ENCODE results near the gene GLI1. TPM values are rescaled to one million over a fixed set of nuclear protein-coding genes. Genes with fewer than 3 reads are reported as not detected.

Gene GLI1
- total RNA-seq, 1 experiment from 2014 or later, result 25.8 TPM

DNA sequence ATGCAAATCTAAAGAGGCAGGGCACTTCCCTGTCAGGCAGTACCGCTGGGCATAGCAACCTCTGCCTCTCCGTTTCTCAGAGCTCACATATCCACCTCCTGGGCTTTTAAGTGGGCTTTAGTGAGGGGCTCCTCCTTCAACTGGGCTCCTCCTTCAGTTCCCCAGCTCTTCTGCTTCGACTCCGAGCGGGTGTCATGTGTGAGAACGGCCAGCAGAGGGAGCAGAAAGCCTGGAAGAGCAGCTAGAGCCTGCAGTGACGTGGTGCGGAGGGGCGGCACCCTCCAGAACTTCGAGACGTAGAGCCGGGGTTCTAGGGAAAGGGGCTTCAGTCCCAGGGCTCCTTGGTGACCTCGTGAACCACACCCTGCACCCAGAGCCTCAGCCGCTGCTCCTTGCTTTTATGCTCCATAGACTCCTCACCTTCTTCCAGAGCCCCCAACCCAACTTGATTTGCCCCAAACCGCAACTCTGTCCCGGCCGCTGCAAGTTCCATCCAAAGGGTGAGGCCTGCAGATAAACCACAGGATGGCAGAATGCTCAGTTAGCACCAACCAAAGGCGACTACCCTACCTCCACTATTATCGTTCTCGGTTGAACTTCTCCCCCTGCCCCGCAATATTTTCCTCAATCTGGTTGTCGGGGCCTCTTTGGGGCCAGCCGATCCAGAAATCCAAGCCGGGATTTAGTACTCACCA lies 383 bp upstream of the GLI1 start:
- peaks cover 34% of the 10 kb centered on the region for H3K23me2 ChIP-seq (ENCODE audit: insufficient read length, low read depth, low read length, poor library complexity, severe bottlenecking)
- H2BK15ac ChIP-seq (ENCODE audit: low read depth, low read length), result no peak overlapping the region
- no CpG with 5 or more reads among the region's 24 CpGs for WGBS (ENCODE audit: extremely low coverage, insufficient read length, low lambda C conversion rate)
- H3K9ac ChIP-seq (ENCODE audit: extremely low read depth, insufficient read length, low read length), result no peak overlapping the region
- no peaks in the 10 kb centered on the region for H3K9me3 Mint-ChIP-seq
- peak overlapping the region; percentile 91 to 99 for H3K4me3 Mint-ChIP-seq
- H3K4me1 ChIP-seq (ENCODE audit: insufficient read depth, low read length), result no peaks in the 10 kb centered on the region; the same call in 1 of the 2 replicates
- peaks cover 0 to 6% (median 0%) of the 10 kb centered on the region in 3 experiments; a peak in 3 of 7 replicates for H3K36me3 Mint-ChIP-seq (ENCODE audit: insufficient read depth in 1 of 3, low read depth in 3 of 3)
- peak; percentile 99 for DNase-seq
- no peaks in the 10 kb centered on the region for H3K27me3 ChIP-seq (ENCODE audit: insufficient read depth, low read length)
- H3K4me1 Mint-ChIP-seq, result peaks cover 47 to 53% of the 10 kb centered on the region in 2 experiments
- H2AK5ac ChIP-seq (ENCODE audit: insufficient read length, low read length), result no peak overlapping the region
- no peak overlapping the region for H4K91ac ChIP-seq (ENCODE audit: insufficient read length, low read depth, low read length)
- no peak overlapping the region for H2AFZ ChIP-seq (ENCODE audit: low read length)
- no peaks in the 10 kb centered on the region for H3K9me3 ChIP-seq (ENCODE audit: control insufficient read depth, low read depth, low read length)
- peak overlapping the region; percentile 94 to 97 (median 97) for H3K27ac Mint-ChIP-seq
- H4K8ac ChIP-seq (replicated peaks; ENCODE audit: insufficient read length, low read depth, low read length), result no peak overlapping the region
- no peak overlapping the region for H4K5ac ChIP-seq (ENCODE audit: insufficient read length, low read depth, low read length)
- no peaks in the 10 kb centered on the region for H3K79me2 ChIP-seq (ENCODE audit: insufficient read depth, low read length)
- H3K27ac ChIP-seq (ENCODE audit: insufficient read length, low read depth, low read length), result peak overlapping the region; percentile 59
- H3K4ac ChIP-seq (ENCODE audit: low read depth, low read length), result no peak overlapping the region
- TF ChIP-seq, protein P1, sequence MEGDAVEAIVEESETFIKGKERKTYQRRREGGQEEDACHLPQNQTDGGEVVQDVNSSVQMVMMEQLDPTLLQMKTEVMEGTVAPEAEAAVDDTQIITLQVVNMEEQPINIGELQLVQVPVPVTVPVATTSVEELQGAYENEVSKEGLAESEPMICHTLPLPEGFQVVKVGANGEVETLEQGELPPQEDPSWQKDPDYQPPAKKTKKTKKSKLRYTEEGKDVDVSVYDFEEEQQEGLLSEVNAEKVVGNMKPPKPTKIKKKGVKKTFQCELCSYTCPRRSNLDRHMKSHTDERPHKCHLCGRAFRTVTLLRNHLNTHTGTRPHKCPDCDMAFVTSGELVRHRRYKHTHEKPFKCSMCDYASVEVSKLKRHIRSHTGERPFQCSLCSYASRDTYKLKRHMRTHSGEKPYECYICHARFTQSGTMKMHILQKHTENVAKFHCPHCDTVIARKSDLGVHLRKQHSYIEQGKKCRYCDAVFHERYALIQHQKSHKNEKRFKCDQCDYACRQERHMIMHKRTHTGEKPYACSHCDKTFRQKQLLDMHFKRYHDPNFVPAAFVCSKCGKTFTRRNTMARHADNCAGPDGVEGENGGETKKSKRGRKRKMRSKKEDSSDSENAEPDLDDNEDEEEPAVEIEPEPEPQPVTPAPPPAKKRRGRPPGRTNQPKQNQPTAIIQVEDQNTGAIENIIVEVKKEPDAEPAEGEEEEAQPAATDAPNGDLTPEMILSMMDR (conservative IDR thresholded peaks at IDR 0.05), result peak; percentile 88
- H3K79me1 ChIP-seq (ENCODE audit: insufficient read depth, low read depth, low read length, poor library complexity, severe bottlenecking), result no peaks in the 10 kb centered on the region
- H4K20me1 ChIP-seq (ENCODE audit: control insufficient read depth, insufficient read depth, insufficient read length), result no peaks in the 10 kb centered on the region
- H3K4me2 ChIP-seq (ENCODE audit: insufficient read depth, insufficient read length, low read length), result peak overlapping the region; percentile 90
- H3K14ac ChIP-seq (ENCODE audit: insufficient read depth, low read length), result no peak overlapping the region; the same call in 1 of the 2 replicates
- no peak overlapping the region for H2BK12ac ChIP-seq (ENCODE audit: insufficient read length, low read depth, low read length)
- no peak overlapping the region for H3K23ac ChIP-seq (ENCODE audit: insufficient read length, low read depth, low read length)
- no peak overlapping the region for H3K18ac ChIP-seq (ENCODE audit: insufficient read length, low read depth, low read length)
- H2BK5ac ChIP-seq (ENCODE audit: insufficient read length, low read length), result no peak overlapping the region
- H3K27me3 Mint-ChIP-seq (ENCODE audit: low read depth), result peaks cover 19% of the 10 kb centered on the region
- no peak overlapping the region for H2BK20ac ChIP-seq (ENCODE audit: low read depth, low read length, poor library complexity, severe bottlenecking)
- no peak overlapping the region for H2BK120ac ChIP-seq (ENCODE audit: low read depth, low read length, poor library complexity, severe bottlenecking)
- H3K56ac ChIP-seq (ENCODE audit: insufficient read length, low read depth, low read length), result no peak overlapping the region
- H3T11ph ChIP-seq (ENCODE audit: low read length), result no peak overlapping the region

Measured in H9 (cell line).